OCI-LY3 (cell line): ENCODE measurements around the gene EPC2.

Experiments
- EZH2phosphoT487 ChIP-seq: fragments of 200-600 bp; shearing (Covaris generic); IDR thresholded peaks from 2 replicates; pipeline ENCODE4 v1.6.1; 2018; ENCODE audit warnings: antibody characterized with exemption, mixed run types, low read depth
- TF ChIP-seq, protein P1 (sequence below): fragments of 200-600, 300-600 bp; sonication (generic); IDR thresholded peaks from 2 replicates; pipeline ENCODE4 v1.5.1; 2014; ENCODE audit warnings: antibody characterized with exemption, low read length, low read depth

DNA sequence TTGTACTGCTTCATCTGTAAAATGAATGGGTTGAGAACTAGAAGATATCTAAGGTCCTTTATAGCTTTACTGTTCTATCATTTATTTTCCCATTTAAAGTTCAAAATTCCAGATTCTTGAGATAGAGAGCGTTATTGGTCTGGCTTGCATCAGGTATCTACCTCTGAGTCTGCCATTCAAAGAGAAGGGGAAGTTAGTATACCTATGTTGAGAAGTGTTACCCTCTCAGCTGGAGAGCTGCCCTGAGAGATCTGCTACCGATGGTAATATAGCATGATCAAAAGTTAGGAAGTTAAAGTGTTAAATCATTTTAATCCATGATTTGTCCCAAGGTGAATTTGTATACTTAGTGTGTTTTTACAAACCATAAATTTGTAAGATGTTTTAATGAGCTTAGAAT, 7.4 kb downstream of the EPC2 start:
- TF ChIP-seq, protein P1, sequence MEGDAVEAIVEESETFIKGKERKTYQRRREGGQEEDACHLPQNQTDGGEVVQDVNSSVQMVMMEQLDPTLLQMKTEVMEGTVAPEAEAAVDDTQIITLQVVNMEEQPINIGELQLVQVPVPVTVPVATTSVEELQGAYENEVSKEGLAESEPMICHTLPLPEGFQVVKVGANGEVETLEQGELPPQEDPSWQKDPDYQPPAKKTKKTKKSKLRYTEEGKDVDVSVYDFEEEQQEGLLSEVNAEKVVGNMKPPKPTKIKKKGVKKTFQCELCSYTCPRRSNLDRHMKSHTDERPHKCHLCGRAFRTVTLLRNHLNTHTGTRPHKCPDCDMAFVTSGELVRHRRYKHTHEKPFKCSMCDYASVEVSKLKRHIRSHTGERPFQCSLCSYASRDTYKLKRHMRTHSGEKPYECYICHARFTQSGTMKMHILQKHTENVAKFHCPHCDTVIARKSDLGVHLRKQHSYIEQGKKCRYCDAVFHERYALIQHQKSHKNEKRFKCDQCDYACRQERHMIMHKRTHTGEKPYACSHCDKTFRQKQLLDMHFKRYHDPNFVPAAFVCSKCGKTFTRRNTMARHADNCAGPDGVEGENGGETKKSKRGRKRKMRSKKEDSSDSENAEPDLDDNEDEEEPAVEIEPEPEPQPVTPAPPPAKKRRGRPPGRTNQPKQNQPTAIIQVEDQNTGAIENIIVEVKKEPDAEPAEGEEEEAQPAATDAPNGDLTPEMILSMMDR, result no peak
- TF ChIP-seq EZH2phosphoT487, result no peak
